IMR-90 (cell line): ENCODE measurements around the gene GAS6.

Source experiments
- SMC3 ChIP-seq: fragments of 150-350 bp; IDR thresholded peaks from 2 replicates; pipeline ENCODE4 v1.6.1; 2016; ENCODE audit warnings: low read depth, mild to moderate bottlenecking, antibody characterized with exemption, low read length, moderate library complexity
- TF ChIP-seq, protein P1 (sequence below): conservative IDR thresholded peaks from 2 replicates; pipeline ENCODE4 v1.5.1; 2012; ENCODE audit warnings: mild to moderate bottlenecking, low read depth, low read length, improper control_type of control experiment

DNA sequence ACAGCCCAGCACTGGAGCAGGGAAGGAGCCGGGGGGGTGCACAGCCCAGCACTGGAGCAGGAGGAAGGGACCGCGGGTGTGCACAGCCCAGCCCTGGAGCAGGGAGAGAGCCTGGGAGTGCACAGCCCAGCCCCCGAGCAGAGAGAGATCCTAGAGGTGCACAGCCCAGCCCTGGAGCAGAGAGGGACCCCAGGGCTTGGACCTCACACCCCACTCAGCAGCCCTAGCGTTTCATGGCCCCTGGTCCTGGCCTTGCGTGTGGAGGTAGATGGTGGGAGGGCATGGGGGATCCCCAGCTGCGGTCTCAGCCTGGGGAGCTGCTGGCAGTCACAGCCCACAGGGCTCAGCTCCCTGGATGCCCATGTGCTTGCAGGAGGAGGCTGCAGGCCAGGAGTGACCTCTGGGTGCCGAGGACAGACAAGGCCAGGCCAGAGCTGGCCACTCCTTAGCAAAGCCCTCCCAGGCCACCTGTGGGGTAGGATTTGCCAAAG, 25.1 kb downstream of the GAS6 start:
- TF ChIP-seq, protein P1, sequence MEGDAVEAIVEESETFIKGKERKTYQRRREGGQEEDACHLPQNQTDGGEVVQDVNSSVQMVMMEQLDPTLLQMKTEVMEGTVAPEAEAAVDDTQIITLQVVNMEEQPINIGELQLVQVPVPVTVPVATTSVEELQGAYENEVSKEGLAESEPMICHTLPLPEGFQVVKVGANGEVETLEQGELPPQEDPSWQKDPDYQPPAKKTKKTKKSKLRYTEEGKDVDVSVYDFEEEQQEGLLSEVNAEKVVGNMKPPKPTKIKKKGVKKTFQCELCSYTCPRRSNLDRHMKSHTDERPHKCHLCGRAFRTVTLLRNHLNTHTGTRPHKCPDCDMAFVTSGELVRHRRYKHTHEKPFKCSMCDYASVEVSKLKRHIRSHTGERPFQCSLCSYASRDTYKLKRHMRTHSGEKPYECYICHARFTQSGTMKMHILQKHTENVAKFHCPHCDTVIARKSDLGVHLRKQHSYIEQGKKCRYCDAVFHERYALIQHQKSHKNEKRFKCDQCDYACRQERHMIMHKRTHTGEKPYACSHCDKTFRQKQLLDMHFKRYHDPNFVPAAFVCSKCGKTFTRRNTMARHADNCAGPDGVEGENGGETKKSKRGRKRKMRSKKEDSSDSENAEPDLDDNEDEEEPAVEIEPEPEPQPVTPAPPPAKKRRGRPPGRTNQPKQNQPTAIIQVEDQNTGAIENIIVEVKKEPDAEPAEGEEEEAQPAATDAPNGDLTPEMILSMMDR = no peak
- TF ChIP-seq SMC3 = no peak
